Activated CD4-positive, alpha-beta T cell treated with anti-CD3 and anti-CD28 coated beads for 36 hours (primary cell): Measurements from ENCODE around the gene TSPAN2. TPM values are rescaled to one million over a fixed set of nuclear protein-coding genes. Genes with fewer than 3 reads are reported as not detected.
A peak's percentile ranks its signal among the peaks of the same experiment; 100 is the strongest.

Source experiments
- ATAC-seq: fragments of 200-7000 bp; cut with Tn5 transposase; one replicate; pipeline ENCODE4 v1.10.0; 2021; ENCODE audit warnings: mild to moderate bottlenecking, moderate library complexity
- CTCF ChIA-PET: fragments of 350-600 bp; sonication (Branson Sonifier 250); formaldehyde crosslinking; loops from one replicate; lab custom pipeline; 2021; ENCODE audit warnings: antibody characterized with exemption; lab: Charles Lee
- POLR2A ChIA-PET: fragments of 350-600 bp; sonication (Branson Sonifier 250); formaldehyde crosslinking; loops from one replicate; lab custom pipeline; 2021; ENCODE audit warnings: antibody characterized with exemption, inconsistent platforms; lab: Charles Lee
- DNase-seq: peaks from one replicate; pipeline ENCODE4 v3.0.0-alpha.2; 2020
- H3K27ac Mint-ChIP-seq: one replicate; pipeline ENCODE4 v1.8.0; 2021; ENCODE audit warnings: mixed read lengths
- H3K27me3 Mint-ChIP-seq: one replicate; pipeline ENCODE4 v1.8.0; 2021; ENCODE audit warnings: mixed read lengths
- H3K36me3 Mint-ChIP-seq: one replicate; pipeline ENCODE4 v1.8.0; 2021; ENCODE audit warnings: low read depth, mixed read lengths
- H3K4me1 Mint-ChIP-seq: one replicate; pipeline ENCODE4 v1.8.0; 2021; ENCODE audit warnings: mixed read lengths
- H3K4me3 Mint-ChIP-seq: one replicate; pipeline ENCODE4 v1.8.0; 2021; ENCODE audit warnings: mild to moderate bottlenecking, moderate library complexity, mixed read lengths
- H3K9me3 Mint-ChIP-seq: one replicate; pipeline ENCODE4 v1.8.0; 2021; ENCODE audit warnings: low read depth, mixed read lengths
- intact Hi-C, 2 experiments: fragments of 100-400 bp; cut with DNase I in 1 of 2; cut with micrococcal nuclease in 1 of 2; formaldehyde crosslinking; loops; one replicate each; pipeline versions ENCODE4 v1.14.2 to v1.15.1; 2022 to 2024; cut with DNase I, micrococcal nuclease
- total RNA-seq, 2 experiments: library from RNA; stranded (reverse); gene quantifications; one replicate each; pipeline ENCODE4 v1.2.3, GENCODE V29; 2021

TSPAN2 gene
- total RNA-seq, 2 experiments from 2014 or later, result 0.69 to 0.91 TPM

DNA sequence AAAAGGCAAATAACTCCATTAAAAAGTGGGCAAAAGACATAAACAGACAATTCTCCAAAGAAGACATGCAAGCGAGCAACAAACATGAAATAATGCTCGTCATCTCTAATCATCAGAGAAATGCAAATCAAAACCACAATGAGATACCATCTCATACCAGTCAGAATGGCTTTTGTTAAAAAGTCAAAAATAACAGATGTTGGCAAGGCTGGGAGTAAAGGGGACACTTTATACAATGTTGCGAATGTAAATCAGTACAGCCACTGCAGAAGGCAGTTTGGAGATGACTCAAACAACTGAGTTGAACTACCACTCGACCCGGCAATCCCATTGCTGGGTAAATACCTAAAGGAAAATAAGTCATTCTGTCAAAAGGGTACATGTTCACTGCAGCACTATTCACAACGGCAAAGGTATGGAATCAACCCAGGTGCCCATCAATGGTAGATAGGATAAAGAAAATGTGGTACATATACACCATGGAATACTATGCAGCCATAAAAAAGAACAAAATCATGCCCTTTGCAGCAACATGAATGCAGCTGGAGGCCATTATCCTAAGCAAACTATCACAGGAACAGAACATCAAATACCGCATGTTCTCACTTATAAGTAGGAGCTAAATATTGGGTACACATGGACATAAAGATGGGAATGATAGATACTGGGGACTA, 25.9 kb downstream of the TSPAN2 start:
- Mint-ChIP-seq H3K36me3 (no peaks in the 10 kb centered on the region), H3K4me1 (peaks cover 40% of the 10 kb centered on the region), H3K27me3 (no peaks in the 10 kb centered on the region), H3K9me3 (peaks cover 4% of the 10 kb centered on the region), H3K27ac (peak overlapping the region; percentile 75), H3K4me3 (peak overlapping the region; percentile 23)
- peak; percentile 62 for ATAC-seq
- POLR2A ChIA-PET, result no interaction called here
- CTCF ChIA-PET, result interaction anchor here (1.5 kb wide), 1 partner anchor 19 kb away, joined by 5 read pairs; no protein-coding TSS in a partner anchor
- DNase-seq, result peak; percentile 54
- intact Hi-C loops, result loop anchor here in 1 of 2 experiments (1.0 to 10.0 kb wide), 4 partner anchors 307 to 1089 kb away; partner anchors contain the start of genes BCAS2, CSDE1, NRAS and OLFML3

GRCh38 chr1:115062542-115063004, 26.7 kb downstream of the TSPAN2 start:
- H3K4me3 Mint-ChIP-seq, result peak overlapping the region; percentile 23
- peaks cover 40% of the 10 kb centered on the region for H3K4me1 Mint-ChIP-seq
- H3K36me3 Mint-ChIP-seq, result no peaks in the 10 kb centered on the region
- ATAC-seq (peak; percentile 88), DNase-seq (peak; percentile 93)
- peaks cover 4% of the 10 kb centered on the region for H3K9me3 Mint-ChIP-seq
- H3K27me3 Mint-ChIP-seq, result no peaks in the 10 kb centered on the region
- intact Hi-C loops, result loop anchor here (1.0 to 10.0 kb wide), 6 partner anchors 27 to 1088 kb away; partner anchors contain the start of genes BCAS2 (in 1 of the 2), CSDE1 (in 1 of the 2), NRAS (in 1 of the 2) and OLFML3 (in 1 of the 2)
- ChIA-PET CTCF (no interaction called here), POLR2A (no interaction called here)
- H3K27ac Mint-ChIP-seq, result peak overlapping the region; percentile 75

- Mint-ChIP-seq H3K27ac (no peak overlapping the region), H3K36me3 (no peaks in the 10 kb centered on the region), H3K4me1 (peaks cover 40% of the 10 kb centered on the region), H3K9me3 (peaks cover 4% of the 10 kb centered on the region), H3K4me3 (no peak overlapping the region), H3K27me3 (no peaks in the 10 kb centered on the region)
- intact Hi-C loops, result loop anchor here in 1 of 2 experiments (5.0 to 10.0 kb wide), 2 partner anchors 478 to 1086 kb away; partner anchors contain the start of genes BCAS2 and OLFML3
- POLR2A ChIA-PET, result no interaction called here
- ATAC-seq (no peak), DNase-seq (no peak)
- CTCF ChIA-PET, result no interaction called here
These were observed 28.8 kb downstream of the TSPAN2 start for GRCh38 chr1:115060501-115060900.

GRCh38 chr1:115059316-115059715, 30.0 kb downstream of the TSPAN2 start:
- Mint-ChIP-seq H3K27me3 (no peaks in the 10 kb centered on the region), H3K9me3 (peaks cover 4% of the 10 kb centered on the region), H3K27ac (no peak overlapping the region), H3K4me1 (peaks cover 37% of the 10 kb centered on the region), H3K4me3 (no peak overlapping the region), H3K36me3 (no peaks in the 10 kb centered on the region)
- ChIA-PET POLR2A (no interaction called here), CTCF (interaction anchor here (1.0 kb wide), 1 partner anchor 9 kb away, joined by 3 read pairs; no protein-coding TSS in a partner anchor)
- ATAC-seq (no peak), DNase-seq (no peak)
- intact Hi-C loops, result no loop called here

GRCh38 chr1:115057661-115058254, 31.5 kb downstream of the TSPAN2 start:
- POLR2A ChIA-PET, result no interaction called here
- Mint-ChIP-seq H3K27ac (no peak overlapping the region), H3K27me3 (no peaks in the 10 kb centered on the region), H3K4me1 (peaks cover 21% of the 10 kb centered on the region), H3K36me3 (no peaks in the 10 kb centered on the region), H3K4me3 (no peak overlapping the region), H3K9me3 (no peaks in the 10 kb centered on the region)
- CTCF ChIA-PET, result interaction anchor here (0.6 to 1.7 kb wide), 9 partner anchors 9 to 78 kb away, joined by 3 to 5 read pairs (median 3); no protein-coding TSS in a partner anchor
- DNase-seq (no peak), ATAC-seq (no peak)
- intact Hi-C loops, result no loop called here

DNA sequence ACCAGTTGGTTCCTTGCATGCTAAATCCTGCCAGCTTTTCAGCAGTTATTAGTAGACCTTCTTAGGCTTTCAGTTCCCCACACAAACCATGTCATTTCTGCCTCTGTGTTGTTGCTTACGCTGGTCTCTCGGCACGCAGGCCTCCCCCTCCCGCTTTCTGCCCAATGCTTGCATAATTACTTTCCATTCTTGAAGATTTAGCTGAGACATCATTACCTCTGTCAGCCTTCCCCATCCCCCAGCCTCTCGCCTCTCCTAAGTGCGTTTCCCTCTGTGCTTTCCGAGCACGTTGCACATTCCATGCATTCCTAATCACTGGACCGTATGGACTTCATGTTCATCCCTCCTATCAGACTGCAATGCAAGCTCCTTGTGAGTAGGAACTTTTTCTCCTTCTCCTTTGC, 32.9 kb downstream of the TSPAN2 start:
- Mint-ChIP-seq H3K4me3 (no peak overlapping the region), H3K9me3 (no peaks in the 10 kb centered on the region), H3K27me3 (no peaks in the 10 kb centered on the region), H3K4me1 (peaks cover 8% of the 10 kb centered on the region), H3K27ac (no peak overlapping the region), H3K36me3 (no peaks in the 10 kb centered on the region)
- ChIA-PET CTCF (interaction anchor here (1.0 to 1.3 kb wide), 2 partner anchors 35 to 56 kb away, joined by 3 read pairs; no protein-coding TSS in a partner anchor), POLR2A (no interaction called here)
- no peak for ATAC-seq
- DNase-seq, result no peak
- intact Hi-C loops, result no loop called here

- ATAC-seq, result peak; percentile 80
These were observed 36.7 kb downstream of the TSPAN2 start for GRCh38 chr1:115052454-115053083.

DNA sequence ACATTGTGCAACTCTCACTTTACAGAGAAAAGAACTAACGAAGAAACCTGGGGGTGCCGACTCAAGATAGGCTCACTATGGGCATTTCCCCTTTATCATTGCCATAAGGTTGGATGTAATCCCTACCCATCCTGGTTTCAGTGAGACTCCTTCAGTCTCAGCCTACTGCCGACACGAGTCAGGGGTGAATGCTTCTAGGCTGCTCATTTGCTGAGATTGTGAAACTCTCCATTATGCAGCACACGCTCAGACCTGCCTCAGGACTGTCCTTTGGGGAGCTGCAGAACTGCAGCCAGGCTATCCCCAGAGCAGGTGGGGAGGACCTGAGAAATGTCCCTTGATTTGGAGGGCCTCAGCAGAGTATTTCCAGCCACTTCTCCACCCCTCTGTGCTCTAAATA, 37.5 kb downstream of the TSPAN2 start:
- DNase-seq, result no peak
- Mint-ChIP-seq H3K4me3 (no peak overlapping the region), H3K9me3 (no peaks in the 10 kb centered on the region), H3K27ac (no peak overlapping the region), H3K27me3 (no peaks in the 10 kb centered on the region), H3K36me3 (no peaks in the 10 kb centered on the region), H3K4me1 (peaks cover 3% of the 10 kb centered on the region)
- ChIA-PET POLR2A (no interaction called here), CTCF (interaction anchor here (0.7 to 3.8 kb wide), 9 partner anchors 12 to 703 kb away, joined by 3 to 40 read pairs (median 6); no protein-coding TSS in a partner anchor)
- no peak for ATAC-seq
- intact Hi-C loops, result loop anchor here (1.0 kb wide), 2 partner anchors 73 to 706 kb away; no protein-coding TSS in a partner anchor

More at GRCh38 chr1:115052454-115053083, 36.7 kb downstream of the TSPAN2 start:
- H3K4me1 Mint-ChIP-seq, result peaks cover 3% of the 10 kb centered on the region
- peak; percentile 70 for DNase-seq
- ChIA-PET POLR2A (no interaction called here), CTCF (interaction anchor here (0.6 to 3.8 kb wide), 30 partner anchors 9 to 960 kb away, joined by 3 to 40 read pairs (median 4); partner anchors contain the start of genes TSHB and TSPAN2)
- H3K9me3 Mint-ChIP-seq, result no peaks in the 10 kb centered on the region
- no peaks in the 10 kb centered on the region for H3K27me3 Mint-ChIP-seq
- no peaks in the 10 kb centered on the region for H3K36me3 Mint-ChIP-seq
- intact Hi-C loops, result loop anchor here (1.0 kb wide), 2 partner anchors 73 to 706 kb away; no protein-coding TSS in a partner anchor
- no peak overlapping the region for H3K4me3 Mint-ChIP-seq
- no peak overlapping the region for H3K27ac Mint-ChIP-seq

DNA sequence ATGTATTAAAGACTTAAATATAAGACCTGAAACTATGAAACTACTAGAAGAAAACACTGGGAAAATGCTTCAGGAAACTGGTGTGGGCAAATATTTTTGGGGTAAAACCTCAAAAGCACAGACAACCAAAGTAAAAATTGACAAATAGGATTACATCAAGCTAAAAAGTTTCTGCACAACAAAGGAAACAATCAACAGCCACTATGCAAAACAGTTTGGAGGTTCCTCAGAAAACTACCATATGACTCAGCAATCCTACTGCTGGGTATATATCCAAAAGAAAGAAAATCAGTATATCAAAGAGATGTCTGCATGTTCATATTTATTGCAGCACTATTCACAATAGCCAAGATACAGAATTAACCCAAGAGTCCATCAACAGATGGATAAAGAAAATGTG, 42.6 kb downstream of the TSPAN2 start:
- CTCF ChIA-PET, result interaction anchor here (1.2 kb wide), 1 partner anchor 11 kb away, joined by 4 read pairs; no protein-coding TSS in a partner anchor
- Mint-ChIP-seq H3K4me3 (no peak overlapping the region), H3K36me3 (peaks cover 12% of the 10 kb centered on the region), H3K9me3 (peaks cover 4% of the 10 kb centered on the region), H3K27me3 (no peaks in the 10 kb centered on the region), H3K27ac (no peak overlapping the region), H3K4me1 (peaks cover 3% of the 10 kb centered on the region)
- DNase-seq (no peak), ATAC-seq (no peak)
- POLR2A ChIA-PET, result no interaction called here
- intact Hi-C loops, result no loop called here

- Mint-ChIP-seq H3K9me3 (peaks cover 4% of the 10 kb centered on the region), H3K27me3 (no peaks in the 10 kb centered on the region), H3K36me3 (peaks cover 12% of the 10 kb centered on the region), H3K4me3 (no peak overlapping the region), H3K4me1 (no peaks in the 10 kb centered on the region), H3K27ac (no peak overlapping the region)
- intact Hi-C loops, result no loop called here
- CTCF ChIA-PET, result interaction anchor here (0.7 to 1.3 kb wide), 2 partner anchors 13 to 14 kb away, joined by 3 read pairs; no protein-coding TSS in a partner anchor
- POLR2A ChIA-PET, result no interaction called here
- DNase-seq (no peak), ATAC-seq (no peak)
These were observed 47.6 kb downstream of the TSPAN2 start for GRCh38 chr1:115041654-115042053.

DNA sequence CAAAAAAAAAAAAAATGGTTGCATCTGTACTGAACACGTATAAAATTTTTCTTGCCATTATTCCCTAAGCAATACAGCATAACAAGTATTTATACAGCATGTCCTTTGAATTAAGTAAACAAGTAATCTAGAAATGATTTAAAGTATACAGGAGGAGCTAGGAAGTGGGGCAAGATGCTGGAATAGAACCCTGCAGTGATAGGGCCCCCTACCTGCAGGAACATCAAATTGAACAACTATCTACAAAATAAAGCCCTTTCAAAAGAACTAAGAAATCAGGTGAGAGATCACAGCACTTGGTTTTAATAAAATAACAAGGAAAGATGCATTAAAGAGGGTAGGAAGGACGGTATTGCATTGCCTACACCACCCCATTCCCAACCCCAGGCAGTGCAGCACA, 48.8 kb downstream of the TSPAN2 start:
- ChIA-PET CTCF (interaction anchor here (0.9 to 2.2 kb wide), 2 partner anchors 12 to 73 kb away, joined by 8 to 15 read pairs; no protein-coding TSS in a partner anchor), POLR2A (no interaction called here)
- Mint-ChIP-seq H3K4me3 (no peak overlapping the region), H3K4me1 (no peaks in the 10 kb centered on the region), H3K27me3 (no peaks in the 10 kb centered on the region), H3K9me3 (peaks cover 4% of the 10 kb centered on the region), H3K36me3 (peaks cover 9% of the 10 kb centered on the region), H3K27ac (no peak overlapping the region)
- ATAC-seq (no peak), DNase-seq (no peak)
- intact Hi-C loops, result no loop called here
